Pancreas (tissue), 10 donors: ENCODE results near the gene ZNF683. TPM values are rescaled to one million over a fixed set of nuclear protein-coding genes. Genes with fewer than 3 reads are reported as not detected.
"Not testable (repeated sequence)": the region's sequence is repeated elsewhere in the genome, so short reads cannot be mapped to it uniquely, and the experiment has no call there.

Source experiments
- ATAC-seq, 4 donors: fragments of 200-7000 bp; cut with Tn5 transposase; one replicate each; pipeline versions ENCODE4 v1.8.0 to v1.9.1; 2020; ENCODE audit warnings: mild to moderate bottlenecking in 4 of 4, moderate library complexity in 4 of 4
- DNase-seq, 6 donors: peaks; one replicate each; pipeline ENCODE4 v3.0.0-alpha.2; 2020
- FAIRE-seq: peaks from 2 replicates; lab custom pipeline; 2012; peaks lifted over from hg19 to GRCh38; lab: Jason Lieb, UNC
- H3K27ac ChIP-seq, 4 donors: fragments of 200-600 bp; sonication (generic); 1 replicate in 3 of 4; 2 replicates in 1 of 4; pipeline versions ENCODE4 v1.5.0 to v1.8.0; 2020
- H3K27me3 ChIP-seq, 4 donors: fragments of 200-600 bp; one replicate each; pipeline ENCODE4 v1.8.0; 2021
- H3K36me3 ChIP-seq, 3 donors: fragments of 200-600 bp; sonication (generic) in 1 of 3; one replicate each; pipeline versions ENCODE4 v1.5.0 to v1.8.0; 2020 to 2021
- H3K4me1 ChIP-seq, 3 donors: fragments of 200-600 bp; one replicate each; pipeline ENCODE4 v1.8.0; 2021
- H3K4me3 ChIP-seq, 4 donors: fragments of 200-600 bp; sonication (generic) in 2 of 4; one replicate each; pipeline versions ENCODE4 v1.5.0 to v1.8.0; 2020 to 2021
- H3K9me3 ChIP-seq, 4 donors: fragments of 200-600 bp; one replicate each; pipeline ENCODE4 v1.8.0; 2021
- CTCF ChIP-seq, 4 donors: fragments of 200-600 bp; sonication (generic) in 3 of 4; IDR thresholded peaks; one replicate each; pipeline versions ENCODE4 v1.5.0 to v1.8.0; 2021; ENCODE audit warnings: antibody characterized with exemption in 4 of 4
- WGBS, 2 donors: extraction: QIAGEN DNeasy Blood & Tissue Kit; methylation state at CpG; one replicate each; pipeline ENCODE4 v1.1.7; 2013; 5-methylcytosine and 5-hydroxymethylcytosine counted together
- intact Hi-C, 3 donors: fragments of 100-400 bp; cut with DNase I; formaldehyde crosslinking; loops; one replicate each; pipeline versions ENCODE4 v1.11.1 to v1.14.2; 2022
- polyA plus RNA-seq, 2 donors: library from polyadenylated mRNA; stranded (reverse); fragments of 200-250 nt; gene quantifications; one replicate each; pipeline ENCODE4 v1.2.3, GENCODE V29; 2013
- total RNA-seq, 6 donors: library from RNA; stranded (reverse); fragmentation: NEBNext Ultra II Directional in 4 of 6; extraction: Animal tissue kit (Norgen Biotek cat#: 25700) in 4 of 6; gene quantifications; one replicate each; pipeline versions ENCODE4 v1.2.1 to v1.2.4, GENCODE V29; 2021 to 2023
- donor health status: healthy with polysubstance abuse.
- donor health status: DM: no; HTN: no; CAD: no; lungs with moderate emphysema.
- donor health status: DM: no; HTN: no; CAD: no.
- donor health status: control.
- donor health status: control.
- donor health status: Bipolar disorder and iron deficiency.
- donor health status: DM: yes; HTN: yes; CAD: no.
- donor health status: DM: no; HTN: no; CAD: no.
- donor health status: DM: no; HTN: no; CAD: no.
- donor health status: DM: yes; HTN: yes; CAD: no.

Gene ZNF683
- total RNA-seq (under 1 TPM in 3 of 6 donors, not detected in 3; 0.12 to 0.47 (median 0.14) TPM), polyA plus RNA-seq (under 1 TPM in 1 of 2 donors, not detected in 1; 0.40 TPM)

GRCh38 chr1:26372611-26373010 lies at the start of gene ZNF683:
ZNF683 (minus strand) TSS chr1:26372750; CDS start chr1:26368571, 4,179 bp downstream.
- ATAC-seq, H3K9me3 ChIP-seq, FAIRE-seq, intact Hi-C loops, H3K27ac ChIP-seq, H3K4me1 ChIP-seq, H3K4me3 ChIP-seq, H3K27me3 ChIP-seq, H3K36me3 ChIP-seq, DNase-seq: not testable (repeated sequence)
- WGBS, 2 donors: 56 to 63% methylated on average over 3 of the region's 3 CpGs

GRCh38 chr1:26419494-26419893 lies 46.9 kb upstream of the ZNF683 start:
- DNase-seq: no peak
- H3K27ac ChIP-seq: no peak overlapping the region
- H3K27me3 ChIP-seq: peaks cover 0 to 3% (median 0%) of the 10 kb centered on the region in 4 donors
- H3K4me1 ChIP-seq: no peaks in the 10 kb centered on the region
- no peak for FAIRE-seq
- H3K9me3 ChIP-seq: no peaks in the 10 kb centered on the region
- H3K4me3 ChIP-seq: no peak overlapping the region
- no peak for TF ChIP-seq CTCF (IDR thresholded peaks at IDR 0.05)
- WGBS, 2 donors: 75 to 81% methylated on average over 2 of the region's 2 CpGs
- no peak for ATAC-seq
- intact Hi-C loops: no loop called here
- H3K36me3 ChIP-seq: no peaks in the 10 kb centered on the region

- intact Hi-C loops: no loop called here
- Histone ChIP-seq H3K4me3 (no peak overlapping the region), H3K36me3 (no peaks in the 10 kb centered on the region), H3K4me1 (no peaks in the 10 kb centered on the region), H3K9me3 (no peaks in the 10 kb centered on the region), H3K27me3 (peaks cover 0 to 4% (median 0%) of the 10 kb centered on the region in 4 donors), H3K27ac (no peak overlapping the region)
- ATAC-seq (peak in 2 of 4 donors; percentile 30 to 35), FAIRE-seq (no peak), DNase-seq (peak in 1 of 6 donors; percentile 31)
- no peak for TF ChIP-seq CTCF (IDR thresholded peaks at IDR 0.05)
- 32 to 36% methylated on average over 5 of the region's 5 CpGs for whole genome bisulfite sequencing, 2 donors
Measured at GRCh38 chr1:26418865-26419349, 46.4 kb upstream of the ZNF683 start.

- FAIRE-seq (no peak), DNase-seq (peak; percentile 54 to 91 (median 78)), ATAC-seq (peak; percentile 80 to 98 (median 92))
- no peaks in the 10 kb centered on the region for H3K36me3 ChIP-seq
- H3K27ac ChIP-seq: no peak overlapping the region
- H3K27me3 ChIP-seq: peaks cover 0 to 12% (median 0%) of the 10 kb centered on the region in 4 donors
- no peak overlapping the region for H3K4me3 ChIP-seq
- no peaks in the 10 kb centered on the region for H3K4me1 ChIP-seq
- 20 to 21% methylated on average over 9 of the region's 9 CpGs for WGBS, 2 donors
- TF ChIP-seq CTCF (IDR thresholded peaks at IDR 0.05): peak; percentile 58 to 79 (median 76)
- no peaks in the 10 kb centered on the region for H3K9me3 ChIP-seq
- intact Hi-C loops: no loop called here
Measured at GRCh38 chr1:26417111-26417759, 44.7 kb upstream of the ZNF683 start.

- H3K36me3 ChIP-seq: no peaks in the 10 kb centered on the region
- intact Hi-C loops: no loop called here
- 2 to 4% methylated on average over 1 of the region's 1 CpG for WGBS, 2 donors
- H3K9me3 ChIP-seq: no peaks in the 10 kb centered on the region
- ATAC-seq (no peak), DNase-seq (no peak), FAIRE-seq (no peak)
- TF ChIP-seq CTCF (IDR thresholded peaks at IDR 0.05): no peak
- no peaks in the 10 kb centered on the region for H3K4me1 ChIP-seq
- H3K27me3 ChIP-seq: peaks cover 0 to 28% (median 0%) of the 10 kb centered on the region in 4 donors
- H3K4me3 ChIP-seq: no peak overlapping the region
- no peak overlapping the region for H3K27ac ChIP-seq
Measured at GRCh38 chr1:26413031-26413430, 40.5 kb upstream of the ZNF683 start.
